CD4-positive, alpha-beta T cell treated with Interleukin-15 for 1 hour (primary cell): ENCODE data around the gene PPARD.
"Not testable (repeated sequence)": the region's sequence is repeated elsewhere in the genome, so short reads cannot be mapped to it uniquely, and the experiment has no call there.

ENCODE experiments used
- DNase-seq: peaks from one replicate; pipeline ENCODE4 v3.0.0-alpha.2; 2020

PPARD gene

GRCh38 chr6:35415065-35415891 lies 72.9 kb downstream of the PPARD start:
- no peak for DNase-seq

GRCh38 chr6:35417979-35418661 lies 75.8 kb downstream of the PPARD start:
- DNase-seq = no peak

- no peak for DNase-seq
Observed at GRCh38 chr6:35419417-35419816, 77.1 kb downstream of the PPARD start.

- no peak for DNase-seq
Observed at GRCh38 chr6:35419961-35420360, 77.6 kb downstream of the PPARD start.

- DNase-seq = no peak
Observed at GRCh38 chr6:35425284-35425683, 82.9 kb downstream of the PPARD start.

GRCh38 chr6:35426074-35426473 lies 83.7 kb downstream of the PPARD start:
- DNase-seq = no peak

- DNase-seq = no peak
Observed at GRCh38 chr6:35427435-35427834, 85.1 kb downstream of the PPARD start.

GRCh38 chr6:35427851-35428321 lies 85.5 kb downstream of the PPARD start:
- DNase-seq = no peak

- no peak for DNase-seq
Observed at GRCh38 chr6:35428421-35429149, 86.2 kb downstream of the PPARD start.

- no peak for DNase-seq
Observed at GRCh38 chr6:35429463-35429862, 87.1 kb downstream of the PPARD start.

GRCh38 chr6:35432291-35432690 lies 89.9 kb downstream of the PPARD start:
- DNase-seq = no peak

- not testable (repeated sequence) for DNase-seq
Observed at GRCh38 chr6:35432702-35433101, 90.3 kb downstream of the PPARD start.

GRCh38 chr6:35435074-35435837 lies 92.9 kb downstream of the PPARD start:
- no peak for DNase-seq

GRCh38 chr6:35436071-35436857 lies 93.9 kb downstream of the PPARD start:
- DNase-seq = no peak

- not testable (repeated sequence) for DNase-seq
Observed at GRCh38 chr6:35438378-35439065, 96.2 kb downstream of the PPARD start.

- DNase-seq = no peak
Observed at GRCh38 chr6:35439308-35439707, 97.0 kb downstream of the PPARD start.

GRCh38 chr6:35441205-35441604 lies 98.8 kb downstream of the PPARD start:
- DNase-seq = no peak

GRCh38 chr6:35441642-35442041 lies 99.3 kb downstream of the PPARD start:
- DNase-seq = no peak

GRCh38 chr6:35442693-35443092 lies 100.3 kb downstream of the PPARD start:
- no peak for DNase-seq

GRCh38 chr6:35443341-35444030 lies 101.1 kb downstream of the PPARD start:
- no peak for DNase-seq

- DNase-seq = no peak
Observed at GRCh38 chr6:35445691-35446090, 103.3 kb downstream of the PPARD start.
